Measurements from ENCODE around the gene ANTXRL. TPM values are rescaled to one million over a fixed set of nuclear protein-coding genes. Genes with fewer than 3 reads are reported as not detected.
"Not testable (repeated sequence)": the region's sequence is repeated elsewhere in the genome, so short reads cannot be mapped to it uniquely, and the experiment has no call there.

The ANTXRL gene
- total RNA-seq, 4 donors from 2014 or later, result 0.27 TPM; not detected in 3

- DNase-seq, result peak; percentile 4 to 9
- no peaks in the 10 kb centered on the region for H3K36me3 ChIP-seq
These were observed 38.1 kb upstream of the ANTXRL start for GRCh38 chr10:46248651-46249146.

GRCh38 chr10:46249617-46250344 lies 37.0 kb upstream of the ANTXRL start:
- DNase-seq, result not testable (repeated sequence)

More at GRCh38 chr10:46248651-46249146, 38.1 kb upstream of the ANTXRL start:
- H3K27me3 ChIP-seq, result no peaks in the 10 kb centered on the region
- intact Hi-C loops (cut with DNase I; ENCODE audit: low total_unique reads), result no loop called here
- no peaks in the 10 kb centered on the region for H3K4me1 ChIP-seq
- no peak overlapping the region for H3K27ac ChIP-seq
- H3K4me3 ChIP-seq, result no peak overlapping the region
- H3K9me3 ChIP-seq, result no peaks in the 10 kb centered on the region
- TF ChIP-seq, protein P1, sequence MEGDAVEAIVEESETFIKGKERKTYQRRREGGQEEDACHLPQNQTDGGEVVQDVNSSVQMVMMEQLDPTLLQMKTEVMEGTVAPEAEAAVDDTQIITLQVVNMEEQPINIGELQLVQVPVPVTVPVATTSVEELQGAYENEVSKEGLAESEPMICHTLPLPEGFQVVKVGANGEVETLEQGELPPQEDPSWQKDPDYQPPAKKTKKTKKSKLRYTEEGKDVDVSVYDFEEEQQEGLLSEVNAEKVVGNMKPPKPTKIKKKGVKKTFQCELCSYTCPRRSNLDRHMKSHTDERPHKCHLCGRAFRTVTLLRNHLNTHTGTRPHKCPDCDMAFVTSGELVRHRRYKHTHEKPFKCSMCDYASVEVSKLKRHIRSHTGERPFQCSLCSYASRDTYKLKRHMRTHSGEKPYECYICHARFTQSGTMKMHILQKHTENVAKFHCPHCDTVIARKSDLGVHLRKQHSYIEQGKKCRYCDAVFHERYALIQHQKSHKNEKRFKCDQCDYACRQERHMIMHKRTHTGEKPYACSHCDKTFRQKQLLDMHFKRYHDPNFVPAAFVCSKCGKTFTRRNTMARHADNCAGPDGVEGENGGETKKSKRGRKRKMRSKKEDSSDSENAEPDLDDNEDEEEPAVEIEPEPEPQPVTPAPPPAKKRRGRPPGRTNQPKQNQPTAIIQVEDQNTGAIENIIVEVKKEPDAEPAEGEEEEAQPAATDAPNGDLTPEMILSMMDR (IDR thresholded peaks at IDR 0.05), result no peak
- no peak for TF ChIP-seq POLR2A (IDR thresholded peaks at IDR 0.05)

DNA sequence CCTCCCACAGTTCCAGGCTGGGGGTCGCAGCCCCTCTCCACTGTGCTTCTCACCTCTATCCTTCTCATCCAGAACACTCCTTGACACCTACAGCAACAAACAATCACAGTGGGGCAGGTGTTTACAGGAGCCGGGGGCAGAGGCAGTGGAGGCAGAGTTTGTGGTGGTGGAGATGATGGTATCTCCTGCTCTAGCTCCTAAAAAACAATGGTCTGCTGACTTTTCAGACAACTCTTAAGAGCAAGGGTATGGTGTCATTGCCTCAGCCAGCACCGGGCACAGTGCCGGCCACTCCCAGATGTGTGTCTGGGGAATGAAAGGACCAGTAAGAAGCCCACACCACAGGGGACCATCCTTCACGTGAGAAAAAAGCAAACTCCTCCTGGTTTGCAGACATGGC lies 36.3 kb upstream of the ANTXRL start:
- intact Hi-C loops (cut with DNase I; ENCODE audit: low total_unique reads), result no loop called here
- no peak for DNase-seq
- H3K27ac ChIP-seq, result no peak overlapping the region
- H3K36me3 ChIP-seq, result no peaks in the 10 kb centered on the region
- no peaks in the 10 kb centered on the region for H3K4me1 ChIP-seq
- no peaks in the 10 kb centered on the region for H3K27me3 ChIP-seq
- TF ChIP-seq, protein P1 (IDR thresholded peaks at IDR 0.05), result no peak
- no peak for TF ChIP-seq POLR2A (IDR thresholded peaks at IDR 0.05)
- H3K4me3 ChIP-seq, result no peak overlapping the region
- H3K9me3 ChIP-seq, result no peaks in the 10 kb centered on the region

More at GRCh38 chr10:46249617-46250344, 37.0 kb upstream of the ANTXRL start:
- H3K27ac ChIP-seq; H3K9me3 ChIP-seq; H3K27me3 ChIP-seq; intact Hi-C loops (cut with DNase I; ENCODE audit: low total_unique reads); H3K4me1 ChIP-seq; H3K4me3 ChIP-seq; H3K36me3 ChIP-seq: not testable (repeated sequence)

DNA sequence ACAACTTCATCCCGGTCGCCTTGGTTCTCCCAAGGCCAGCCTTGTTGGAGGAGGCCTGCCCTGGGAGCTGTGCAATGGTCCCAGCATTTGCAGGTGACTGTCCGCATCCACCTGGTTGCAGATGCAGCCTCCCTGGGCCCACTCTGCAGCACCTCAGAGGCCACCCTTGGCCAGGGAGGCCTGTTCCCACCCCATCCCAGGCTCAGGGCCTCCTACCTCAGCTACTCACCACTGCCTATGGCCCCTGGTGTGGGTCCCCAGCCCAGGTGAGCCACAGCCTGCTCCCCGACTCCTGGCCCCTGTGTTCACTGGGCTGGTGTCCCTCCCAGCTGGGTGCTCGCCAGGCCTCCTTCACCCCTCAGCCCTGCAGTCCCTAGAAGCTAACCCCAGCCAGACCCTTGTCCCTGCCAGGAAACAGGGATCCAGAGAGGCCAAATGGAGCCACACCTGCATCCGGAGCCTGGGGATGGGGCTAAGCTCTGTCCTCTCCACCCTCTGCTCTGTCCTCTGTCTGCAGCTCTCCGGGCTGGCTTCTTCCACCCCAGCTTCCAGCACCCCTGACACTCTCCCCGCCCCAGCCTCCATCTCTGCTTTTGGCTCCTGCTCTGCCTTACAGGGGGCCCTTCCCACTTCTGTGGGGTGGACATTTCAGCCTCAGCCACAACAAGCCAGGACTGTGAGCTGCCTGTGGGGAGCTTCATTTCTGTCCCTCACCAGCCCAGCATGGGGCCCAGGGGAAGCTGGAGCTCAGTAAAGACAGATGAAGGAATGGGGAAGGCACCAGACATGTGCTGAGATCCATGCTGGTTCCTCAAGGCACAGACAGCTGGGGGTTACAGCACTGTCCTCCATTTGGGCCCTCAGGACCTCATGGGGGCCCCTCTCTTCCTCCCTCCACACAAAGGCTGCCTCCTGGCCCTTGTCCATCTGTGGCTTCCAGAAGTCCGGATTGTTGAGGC lies 35.6 kb upstream of the ANTXRL start:
- no peak for TF ChIP-seq POLR2A (IDR thresholded peaks at IDR 0.05)
- TF ChIP-seq, protein P1 (IDR thresholded peaks at IDR 0.05), result no peak
- no peak for DNase-seq
- intact Hi-C loops (cut with DNase I; ENCODE audit: low total_unique reads), result no loop called here

DNA sequence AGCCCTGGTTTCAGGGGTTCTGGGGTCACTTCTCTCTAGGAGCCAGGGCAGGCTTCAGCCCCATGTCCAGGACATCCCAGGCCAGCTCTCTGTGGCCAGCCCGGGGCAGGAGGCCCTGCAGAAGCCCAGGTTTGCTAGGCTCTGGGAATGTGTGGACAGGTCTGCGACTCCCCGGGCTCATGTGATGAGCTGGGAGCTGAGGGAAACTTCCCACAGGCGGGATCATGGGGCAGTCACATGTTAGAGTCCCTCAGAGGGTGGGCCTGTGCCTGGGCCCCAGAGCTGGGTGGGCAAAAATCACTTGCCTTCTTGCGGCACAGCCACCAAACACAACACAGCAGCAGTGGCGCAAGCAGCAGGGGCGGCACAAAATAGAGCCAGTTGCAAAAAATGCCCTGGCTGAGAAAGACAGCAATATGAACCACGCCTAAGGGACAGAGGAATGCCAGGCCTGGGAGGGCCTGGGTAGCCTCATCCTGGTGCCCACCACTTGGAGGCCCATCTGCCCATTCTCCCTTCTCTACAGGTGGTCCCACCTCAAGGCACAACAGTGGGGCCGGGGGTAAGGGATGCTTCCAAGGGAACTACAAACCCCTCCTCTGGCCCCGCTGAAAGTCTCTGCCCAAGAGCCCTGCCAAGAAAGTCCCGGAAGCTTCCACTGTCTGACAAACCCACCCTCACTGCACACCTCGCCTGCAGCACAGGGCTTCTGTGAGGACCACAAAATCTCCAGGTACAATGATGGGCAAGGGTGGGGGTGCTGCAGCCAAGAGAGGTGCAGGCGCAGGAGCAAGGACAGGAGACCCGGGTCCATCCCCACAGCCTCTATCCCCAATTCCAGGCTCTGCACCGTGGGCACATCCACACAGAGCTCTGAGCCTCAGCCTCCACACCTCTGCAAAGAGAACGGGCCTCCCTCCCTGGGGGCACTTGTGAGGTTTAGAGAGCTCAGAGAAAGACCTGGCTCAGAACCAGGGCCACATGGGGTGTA lies 34.6 kb upstream of the ANTXRL start:
- no peak for DNase-seq
- no peak for TF ChIP-seq POLR2A (IDR thresholded peaks at IDR 0.05)
- TF ChIP-seq, protein P1 (IDR thresholded peaks at IDR 0.05), result no peak
- no peaks in the 10 kb centered on the region for H3K4me1 ChIP-seq
- no peaks in the 10 kb centered on the region for H3K9me3 ChIP-seq
- no peak overlapping the region for H3K27ac ChIP-seq
- H3K27me3 ChIP-seq, result no peaks in the 10 kb centered on the region
- H3K36me3 ChIP-seq, result no peaks in the 10 kb centered on the region
- intact Hi-C loops (cut with DNase I; ENCODE audit: low total_unique reads), result no loop called here
- H3K4me3 ChIP-seq, result no peak overlapping the region

More for the DNA sequence above, 35.6 kb upstream of the ANTXRL start:
- Histone ChIP-seq H3K4me3 (no peak overlapping the region), H3K27ac (no peak overlapping the region), H3K36me3 (no peaks in the 10 kb centered on the region), H3K27me3 (no peaks in the 10 kb centered on the region), H3K9me3 (no peaks in the 10 kb centered on the region), H3K4me1 (no peaks in the 10 kb centered on the region)

Measured in uterus (tissue), 4 donors.